Caco-2 (cell line): ENCODE data around the gene USF1. TPM values are rescaled to one million over a fixed set of nuclear protein-coding genes. Genes with fewer than 3 reads are reported as not detected.

Experiments used
- BruUV-seq: library from RNA; stranded (reverse); fragments of 400-500 nt; replicated peaks from 2 replicates; lab custom pipeline; 2021; lab: Mats Ljungman, UMichigan
- CTCF ChIA-PET: fragments of 300-600 bp; sonication (Branson Sonifier 250); formaldehyde crosslinking; loops from one replicate; lab custom pipeline; 2022; ENCODE audit warnings: antibody characterized with exemption; lab: Charles Lee
- POLR2A ChIA-PET: fragments of 300-600 bp; sonication (Branson Sonifier 250); formaldehyde crosslinking; loops from one replicate; lab custom pipeline; 2022; ENCODE audit warnings: antibody characterized with exemption; lab: Charles Lee
- DNase-seq, 2 experiments: peaks; one replicate each; pipeline versions ENCODE4 v3.0.0 to v3.0.0-alpha.2; 2020 to 2022
- H3K27me3 ChIP-seq: replicated peaks from 2 replicates; pipeline ENCODE4 v1.6.0; 2011; ENCODE audit warnings: low read length; ENCODE audit not compliant: control insufficient read depth, insufficient read depth
- H3K36me3 ChIP-seq: 2 replicates; pipeline ENCODE4 v1.5.1; 2011; ENCODE audit warnings: low read length; ENCODE audit not compliant: control insufficient read depth, insufficient read depth
- H3K4me1 ChIP-seq: fragments of 250-450 bp; sonication (Bioruptor Pico); 2 replicates; pipeline ENCODE4 v1.5.1; 2020; ENCODE audit warnings: mild to moderate bottlenecking
- H3K4me3 ChIP-seq: 2 replicates; pipeline ENCODE4 v1.5.1; 2011; ENCODE audit warnings: low read depth, mild to moderate bottlenecking, control low read depth, low read length
- H3K9me3 ChIP-seq: fragments of 250-450 bp; sonication (Bioruptor Pico); 2 replicates; pipeline ENCODE4 v1.5.1; 2020; ENCODE audit warnings: mild to moderate bottlenecking, moderate library complexity
- H3K27ac Mint-ChIP-seq: one replicate; pipeline ENCODE4 v1.8.0; 2022; ENCODE audit warnings: mixed read lengths; ENCODE audit not compliant: unreplicated experiment
- H3K27me3 Mint-ChIP-seq: one replicate; pipeline ENCODE4 v1.8.0; 2022; ENCODE audit warnings: mixed read lengths; ENCODE audit not compliant: insufficient read depth, unreplicated experiment
- H3K36me3 Mint-ChIP-seq: one replicate; pipeline ENCODE4 v1.8.0; 2022; ENCODE audit warnings: mild to moderate bottlenecking, mixed read lengths; ENCODE audit not compliant: insufficient read depth, unreplicated experiment
- H3K4me1 Mint-ChIP-seq: one replicate; pipeline ENCODE4 v1.8.0; 2022; ENCODE audit warnings: low read depth, mixed read lengths; ENCODE audit not compliant: unreplicated experiment
- H3K4me3 Mint-ChIP-seq: one replicate; pipeline ENCODE4 v1.8.0; 2022; ENCODE audit warnings: mild to moderate bottlenecking, moderate library complexity, mixed read lengths; ENCODE audit not compliant: unreplicated experiment
- H3K9me3 Mint-ChIP-seq: one replicate; pipeline ENCODE4 v1.8.0; 2022; ENCODE audit warnings: mixed read lengths; ENCODE audit not compliant: unreplicated experiment
- intact Hi-C: fragments of 100-400 bp; cut with micrococcal nuclease; formaldehyde crosslinking; loops from one replicate; pipeline ENCODE4 v1.10.0; 2022; ENCODE audit not compliant: unreplicated experiment
- total RNA-seq: library from RNA; stranded (reverse); gene quantifications from 2 replicates; pipeline ENCODE4 v1.2.3, GENCODE V29; 2022
- TF ChIP-seq, protein P1 (sequence below), 2 experiments: fragments of 200-600 bp in 1 of 2; IDR thresholded peaks; 1 replicate in 1 of 2; 2 replicates in 1 of 2; pipeline versions ENCODE4 v1.5.1 to v1.8.0; 2011 to 2022; ENCODE audit warnings: antibody characterized with exemption in 1 of 2, control low read depth in 1 of 2, inconsistent platforms in 1 of 2, low read depth in 1 of 2, low read length in 1 of 2, mild to moderate bottlenecking in 1 of 2, moderate library complexity in 1 of 2; ENCODE audit not compliant: insufficient read depth in 1 of 2, severe bottlenecking in 1 of 2, unreplicated experiment in 1 of 2

USF1 gene
- total RNA-seq, 1 experiment from 2014 or later: 49.7 TPM

DNA sequence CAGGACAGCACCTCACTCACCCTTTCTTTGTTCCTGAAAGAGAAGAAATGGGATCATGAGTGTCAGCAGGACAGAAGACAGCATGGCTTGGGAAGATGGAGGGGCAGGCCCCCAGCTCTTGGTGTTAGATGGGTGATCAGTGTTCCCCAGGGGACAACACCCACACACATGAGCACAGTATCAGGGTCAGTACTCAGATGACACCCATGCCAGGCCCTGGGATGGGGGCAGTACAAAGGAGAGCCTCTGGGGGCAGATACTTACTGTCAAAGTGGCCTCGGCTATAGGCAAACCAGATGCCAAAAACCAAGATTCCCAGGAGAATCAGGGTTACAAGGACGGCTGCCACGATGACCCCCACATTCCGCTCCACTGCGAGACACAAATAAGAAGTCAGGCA lies 46.4 kb downstream of the USF1 start:
- no peak overlapping the region for H3K4me3 ChIP-seq
- POLR2A ChIA-PET: interaction anchor here (0.7 kb wide), 1 partner anchor 10 kb away, joined by 3 read pairs; no protein-coding TSS in a partner anchor
- no peaks in the 10 kb centered on the region for H3K27me3 Mint-ChIP-seq
- no peaks in the 10 kb centered on the region for H3K9me3 ChIP-seq
- no peak for DNase-seq
- peaks cover 10% of the 10 kb centered on the region for H3K4me1 ChIP-seq
- H3K36me3 ChIP-seq: peaks cover 13% of the 10 kb centered on the region
- no TSS peak for BruUV-seq
- CTCF ChIA-PET: no interaction called here
- H3K36me3 Mint-ChIP-seq: peaks cover 79% of the 10 kb centered on the region
- TF ChIP-seq, protein P1, sequence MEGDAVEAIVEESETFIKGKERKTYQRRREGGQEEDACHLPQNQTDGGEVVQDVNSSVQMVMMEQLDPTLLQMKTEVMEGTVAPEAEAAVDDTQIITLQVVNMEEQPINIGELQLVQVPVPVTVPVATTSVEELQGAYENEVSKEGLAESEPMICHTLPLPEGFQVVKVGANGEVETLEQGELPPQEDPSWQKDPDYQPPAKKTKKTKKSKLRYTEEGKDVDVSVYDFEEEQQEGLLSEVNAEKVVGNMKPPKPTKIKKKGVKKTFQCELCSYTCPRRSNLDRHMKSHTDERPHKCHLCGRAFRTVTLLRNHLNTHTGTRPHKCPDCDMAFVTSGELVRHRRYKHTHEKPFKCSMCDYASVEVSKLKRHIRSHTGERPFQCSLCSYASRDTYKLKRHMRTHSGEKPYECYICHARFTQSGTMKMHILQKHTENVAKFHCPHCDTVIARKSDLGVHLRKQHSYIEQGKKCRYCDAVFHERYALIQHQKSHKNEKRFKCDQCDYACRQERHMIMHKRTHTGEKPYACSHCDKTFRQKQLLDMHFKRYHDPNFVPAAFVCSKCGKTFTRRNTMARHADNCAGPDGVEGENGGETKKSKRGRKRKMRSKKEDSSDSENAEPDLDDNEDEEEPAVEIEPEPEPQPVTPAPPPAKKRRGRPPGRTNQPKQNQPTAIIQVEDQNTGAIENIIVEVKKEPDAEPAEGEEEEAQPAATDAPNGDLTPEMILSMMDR (IDR thresholded peaks at IDR 0.05; ENCODE audit: insufficient read depth in 1 of 2, low read depth in 1 of 2, low read length in 1 of 2, severe bottlenecking in 1 of 2, unreplicated experiment in 1 of 2): no peak
- H3K27me3 ChIP-seq: no peaks in the 10 kb centered on the region
- H3K4me3 Mint-ChIP-seq: no peak overlapping the region
- no peaks in the 10 kb centered on the region for H3K9me3 Mint-ChIP-seq
- intact Hi-C loops: no loop called here
- peaks cover 7% of the 10 kb centered on the region for H3K4me1 Mint-ChIP-seq
- no peak overlapping the region for H3K27ac Mint-ChIP-seq

DNA sequence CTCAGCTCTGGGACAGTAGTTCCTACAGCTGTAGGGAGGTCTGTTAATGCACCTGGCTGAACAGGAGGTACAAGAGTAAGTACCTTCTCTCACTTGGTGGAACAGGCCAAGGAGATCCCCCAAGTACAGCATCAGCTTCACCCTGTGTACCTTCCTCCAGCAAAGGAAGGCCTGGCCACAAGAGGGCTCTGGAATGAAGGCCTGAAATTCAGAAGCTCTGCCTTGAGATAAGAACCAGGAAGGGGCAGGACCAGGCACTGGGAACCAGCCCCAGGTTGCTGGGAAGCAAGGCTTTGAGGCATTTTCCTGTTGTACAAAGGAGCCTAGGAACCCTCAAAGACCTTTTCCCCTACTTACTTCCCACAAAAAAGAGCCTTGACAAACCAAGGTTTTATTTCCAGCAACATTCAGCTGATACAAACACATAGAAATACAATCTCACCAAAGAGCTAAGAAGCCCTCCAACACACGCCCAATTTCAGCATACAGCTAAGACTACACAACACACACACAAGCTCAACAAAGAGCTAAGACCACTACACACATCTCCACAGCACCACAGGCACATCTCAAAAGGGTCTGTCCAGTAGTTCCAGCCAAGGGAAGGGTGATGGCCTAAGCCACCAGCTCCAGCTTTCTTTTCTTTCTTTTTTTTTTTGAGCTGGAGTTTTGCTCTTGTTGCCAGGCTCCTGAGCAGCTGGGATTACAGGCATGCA lies 48.3 kb downstream of the USF1 start:
- H3K4me3 ChIP-seq: no peak overlapping the region
- peaks cover 10% of the 10 kb centered on the region for H3K4me1 ChIP-seq
- ChIA-PET POLR2A (interaction anchor here (0.7 to 2.3 kb wide), 5 partner anchors 16 to 48 kb away, joined by 3 to 43 read pairs (median 6); partner anchors contain the start of genes F11R, TSTD1 and USF1), CTCF (interaction anchor here (0.6 to 2.3 kb wide), 16 partner anchors 9 to 131 kb away, joined by 3 to 53 read pairs (median 4); partner anchors contain the start of genes F11R, KLHDC9 and USF1)
- H3K27ac Mint-ChIP-seq: peak overlapping the region; percentile 36
- intact Hi-C loops: loop anchor here (1.0 kb wide), 5 partner anchors 16 to 143 kb away; partner anchors contain the start of genes TSTD1 and USF1
- H3K27me3 Mint-ChIP-seq: no peaks in the 10 kb centered on the region
- TF ChIP-seq, protein P1 (IDR thresholded peaks at IDR 0.05; ENCODE audit: insufficient read depth in 1 of 2, low read depth in 1 of 2, low read length in 1 of 2, severe bottlenecking in 1 of 2, unreplicated experiment in 1 of 2): peak; percentile 53 to 86
- DNase-seq: peak; percentile 81 to 83
- peaks cover 13% of the 10 kb centered on the region for H3K36me3 ChIP-seq
- H3K9me3 ChIP-seq: no peaks in the 10 kb centered on the region
- H3K4me3 Mint-ChIP-seq: no peak overlapping the region
- no TSS peak for BruUV-seq
- H3K9me3 Mint-ChIP-seq: no peaks in the 10 kb centered on the region
- H3K27me3 ChIP-seq: no peaks in the 10 kb centered on the region
- H3K4me1 Mint-ChIP-seq: peaks cover 7% of the 10 kb centered on the region
- H3K36me3 Mint-ChIP-seq: peaks cover 86% of the 10 kb centered on the region

DNA sequence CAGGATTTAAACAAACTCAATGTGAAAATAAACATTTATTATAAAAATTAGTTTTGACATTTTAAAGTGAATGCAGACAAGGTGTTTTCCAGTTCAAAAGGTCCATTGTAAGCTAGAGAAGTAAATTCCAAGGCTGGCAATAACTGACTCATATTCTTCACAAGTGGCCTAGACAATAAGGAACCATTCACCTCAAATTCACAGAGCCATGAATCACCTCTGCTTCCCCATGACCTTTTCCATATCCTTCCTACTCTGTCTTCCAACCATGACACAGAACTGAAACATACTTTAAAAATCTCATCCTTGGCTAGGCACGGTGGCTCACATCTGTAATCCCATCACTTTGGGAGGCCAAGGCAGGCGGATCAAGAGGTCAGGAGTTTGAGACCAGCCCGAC lies 49.6 kb downstream of the USF1 start:
- Histone ChIP-seq H3K9me3 (no peaks in the 10 kb centered on the region), H3K36me3 (peaks cover 13% of the 10 kb centered on the region), H3K4me3 (no peak overlapping the region), H3K4me1 (peaks cover 10% of the 10 kb centered on the region), H3K27me3 (no peaks in the 10 kb centered on the region)
- BruUV-seq: no TSS peak
- Mint-ChIP-seq H3K4me3 (no peak overlapping the region), H3K27me3 (no peaks in the 10 kb centered on the region), H3K36me3 (peaks cover 73% of the 10 kb centered on the region), H3K4me1 (peaks cover 7% of the 10 kb centered on the region), H3K9me3 (no peaks in the 10 kb centered on the region), H3K27ac (no peak overlapping the region)
- POLR2A ChIA-PET: no interaction called here
- TF ChIP-seq, protein P1 (IDR thresholded peaks at IDR 0.05; ENCODE audit: insufficient read depth in 1 of 2, low read depth in 1 of 2, low read length in 1 of 2, severe bottlenecking in 1 of 2, unreplicated experiment in 1 of 2): no peak
- no peak for DNase-seq
- CTCF ChIA-PET: no interaction called here
- intact Hi-C loops: no loop called here
